Measurements from ENCODE around the gene KCNB1. TPM values are rescaled to one million over a fixed set of nuclear protein-coding genes. Genes with fewer than 3 reads are reported as not detected.

KCNB1 gene
- total RNA-seq, 1 donor from 2014 or later = 0.41 TPM

GRCh38 chr20:49417843-49418555 lies 64.5 kb downstream of the KCNB1 start:
- DNase-seq (no peak), ATAC-seq (no peak)
- intact Hi-C loops (cut with DNase I) = no loop called here
- no peak overlapping the region for H3K4me3 ChIP-seq
- H3K36me3 ChIP-seq = no peaks in the 10 kb centered on the region
- no peaks in the 10 kb centered on the region for H3K4me1 ChIP-seq
- H3K27me3 ChIP-seq = peaks cover 8% of the 10 kb centered on the region
- no peaks in the 10 kb centered on the region for H3K9me3 ChIP-seq
- no peak overlapping the region for H3K27ac ChIP-seq
- TF ChIP-seq CTCF (IDR thresholded peaks at IDR 0.05) = no peak

- TF ChIP-seq CTCF (IDR thresholded peaks at IDR 0.05) = no peak
- H3K9me3 ChIP-seq = no peaks in the 10 kb centered on the region
- DNase-seq = no peak
- H3K27ac ChIP-seq = no peak overlapping the region
- intact Hi-C loops (cut with DNase I) = no loop called here
- no peaks in the 10 kb centered on the region for H3K4me1 ChIP-seq
- H3K4me3 ChIP-seq = no peak overlapping the region
- ATAC-seq = no peak
- H3K27me3 ChIP-seq = peaks cover 9% of the 10 kb centered on the region
- no peaks in the 10 kb centered on the region for H3K36me3 ChIP-seq
These were observed 66.8 kb downstream of the KCNB1 start for GRCh38 chr20:49415668-49416044.

GRCh38 chr20:49415005-49415667 lies 67.3 kb downstream of the KCNB1 start:
- intact Hi-C loops (cut with DNase I) = no loop called here
- TF ChIP-seq CTCF (IDR thresholded peaks at IDR 0.05) = no peak
- no peak overlapping the region for H3K4me3 ChIP-seq
- H3K27ac ChIP-seq = no peak overlapping the region
- H3K27me3 ChIP-seq = peaks cover 9% of the 10 kb centered on the region
- DNase-seq = no peak
- no peaks in the 10 kb centered on the region for H3K36me3 ChIP-seq
- no peaks in the 10 kb centered on the region for H3K4me1 ChIP-seq
- no peak for ATAC-seq
- no peaks in the 10 kb centered on the region for H3K9me3 ChIP-seq

GRCh38 chr20:49413677-49414076 lies 68.8 kb downstream of the KCNB1 start:
- no peak overlapping the region for H3K27ac ChIP-seq
- H3K9me3 ChIP-seq = no peaks in the 10 kb centered on the region
- H3K27me3 ChIP-seq = peaks cover 9% of the 10 kb centered on the region
- no peaks in the 10 kb centered on the region for H3K4me1 ChIP-seq
- no peak for DNase-seq
- no peak for TF ChIP-seq CTCF (IDR thresholded peaks at IDR 0.05)
- H3K36me3 ChIP-seq = no peaks in the 10 kb centered on the region
- no peak for ATAC-seq
- intact Hi-C loops (cut with DNase I) = no loop called here
- no peak overlapping the region for H3K4me3 ChIP-seq

- TF ChIP-seq CTCF (IDR thresholded peaks at IDR 0.05) = no peak
- no peaks in the 10 kb centered on the region for H3K9me3 ChIP-seq
- ATAC-seq (no peak), DNase-seq (no peak)
- no peak overlapping the region for H3K4me3 ChIP-seq
- intact Hi-C loops (cut with DNase I) = no loop called here
- H3K4me1 ChIP-seq = no peaks in the 10 kb centered on the region
- H3K36me3 ChIP-seq = no peaks in the 10 kb centered on the region
- H3K27me3 ChIP-seq = peaks cover 9% of the 10 kb centered on the region
- no peak overlapping the region for H3K27ac ChIP-seq
These were observed 69.5 kb downstream of the KCNB1 start for GRCh38 chr20:49412953-49413352.

Measured in upper lobe of right lung (tissue), 1 donor.